Naive thymus-derived CD8-positive, alpha-beta T cell (primary cell): ENCODE measurements around the gene TMEM101. TPM values are rescaled to one million over a fixed set of nuclear protein-coding genes. Genes with fewer than 3 reads are reported as not detected.
"Not testable (repeated sequence)": the region's sequence is repeated elsewhere in the genome, so short reads cannot be mapped to it uniquely, and the experiment has no call there.

ENCODE experiments used
- ATAC-seq, 2 donors: fragments of 150-1000 bp; cut with Tn5 transposase in 1 of 2; sonication (Bioruptor Pico), chemical (Tn5 transposase) in 1 of 2; 1 replicate in 1 of 2; 2 replicates in 1 of 2; pipeline ENCODE4 v1.10.0; 2021; ENCODE audit warnings: mild to moderate bottlenecking in 2 of 2, moderate library complexity in 2 of 2
- POLR2A ChIA-PET: fragments of 350-600 bp; sonication (Branson Sonifier 250); formaldehyde crosslinking; loops from one replicate; lab custom pipeline; 2021; ENCODE audit warnings: antibody characterized with exemption; lab: Charles Lee
- DNase-seq, 10 donors: peaks; one replicate each; pipeline versions ENCODE4 v3.0.0 to v3.0.0-alpha.2; 2020 to 2022
- H3K27ac Mint-ChIP-seq, 10 donors: one replicate each; pipeline ENCODE4 v1.8.0; 2020 to 2022; ENCODE audit warnings: mild to moderate bottlenecking in 10 of 10, mixed read lengths in 10 of 10, moderate library complexity in 4 of 10, inconsistent platforms in 1 of 10
- H3K27me3 Mint-ChIP-seq, 5 donors: one replicate each; pipeline ENCODE4 v1.8.0; 2021 to 2022; ENCODE audit warnings: mixed read lengths in 5 of 5
- H3K36me3 Mint-ChIP-seq, 3 donors: one replicate each; pipeline ENCODE4 v1.8.0; 2020 to 2022; ENCODE audit warnings: mixed read lengths in 3 of 3, mild to moderate bottlenecking in 2 of 3, inconsistent platforms in 1 of 3
- H3K4me1 Mint-ChIP-seq, 4 donors: one replicate each; pipeline ENCODE4 v1.8.0; 2021 to 2022; ENCODE audit warnings: mixed read lengths in 4 of 4
- H3K4me3 Mint-ChIP-seq, 10 donors: one replicate each; pipeline ENCODE4 v1.8.0; 2020 to 2022; ENCODE audit warnings: mild to moderate bottlenecking in 10 of 10, mixed read lengths in 10 of 10, moderate library complexity in 6 of 10, inconsistent platforms in 1 of 10
- H3K9me3 Mint-ChIP-seq, 9 donors: one replicate each; pipeline ENCODE4 v1.8.0; 2020 to 2022; ENCODE audit warnings: mixed read lengths in 9 of 9, mild to moderate bottlenecking in 3 of 9, inconsistent platforms in 1 of 9, moderate library complexity in 1 of 9
- polyA plus RNA-seq, 3 donors: library from polyadenylated mRNA; unstranded; fragments of 300-500 nt; fragmentation: Illumina TruSeq; gene quantifications; one replicate each; pipeline ENCODE4 v1.2.3, GENCODE V29; 2021
- total RNA-seq, 8 experiments: library from RNA in 2 of 8; stranded (reverse) in 2 of 8; gene quantifications; one replicate each; pipeline ENCODE4 v1.2.3 and lab custom pipeline; 2021 to 2026

The TMEM101 gene
- total and polyA plus RNA-seq, 5 experiments from 2014 or later: 23.6 to 28.8 (median 27.1) TPM

DNA sequence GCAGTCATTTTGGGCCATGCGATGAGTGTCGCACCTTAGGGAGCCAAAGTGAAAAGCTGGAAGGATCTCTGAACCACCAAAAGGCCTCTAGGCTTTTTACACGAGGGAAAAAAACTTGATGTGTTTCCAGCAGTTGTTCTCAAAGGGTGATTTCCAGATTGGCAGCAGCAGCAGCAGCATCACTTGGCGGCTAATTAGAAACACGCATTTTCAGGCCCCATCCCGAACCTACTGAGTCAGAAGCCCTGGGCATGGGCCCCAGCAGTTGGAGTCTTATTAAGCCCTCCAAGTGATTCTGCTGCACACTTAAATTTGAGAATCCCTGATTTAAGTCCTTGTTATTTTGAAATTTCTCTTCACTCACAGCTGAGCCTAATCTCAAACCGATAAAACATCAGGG is 35.8 kb downstream of the TMEM101 start:
- ATAC-seq: no peak
- Mint-ChIP-seq H3K9me3 (no peaks in the 10 kb centered on the region), H3K27ac (no peak overlapping the region), H3K4me1 (peaks cover 0 to 3% (median 1%) of the 10 kb centered on the region in 4 donors), H3K36me3 (no peaks in the 10 kb centered on the region), H3K4me3 (no peak overlapping the region), H3K27me3 (peaks cover 10 to 41% (median 32%) of the 10 kb centered on the region in 5 donors)
- DNase-seq: no peak
- POLR2A ChIA-PET: no interaction called here

- H3K9me3 Mint-ChIP-seq: no peaks in the 10 kb centered on the region
- peaks cover 10 to 35% (median 31%) of the 10 kb centered on the region in 5 donors for H3K27me3 Mint-ChIP-seq
- no peak overlapping the region for H3K27ac Mint-ChIP-seq
- no peak for ATAC-seq
- H3K4me3 Mint-ChIP-seq: no peak overlapping the region
- H3K4me1 Mint-ChIP-seq: no peaks in the 10 kb centered on the region
- no peak for DNase-seq
- POLR2A ChIA-PET: no interaction called here
- no peaks in the 10 kb centered on the region for H3K36me3 Mint-ChIP-seq
Observed at GRCh38 chr17:43978078-43978477, 36.7 kb downstream of the TMEM101 start.

DNA sequence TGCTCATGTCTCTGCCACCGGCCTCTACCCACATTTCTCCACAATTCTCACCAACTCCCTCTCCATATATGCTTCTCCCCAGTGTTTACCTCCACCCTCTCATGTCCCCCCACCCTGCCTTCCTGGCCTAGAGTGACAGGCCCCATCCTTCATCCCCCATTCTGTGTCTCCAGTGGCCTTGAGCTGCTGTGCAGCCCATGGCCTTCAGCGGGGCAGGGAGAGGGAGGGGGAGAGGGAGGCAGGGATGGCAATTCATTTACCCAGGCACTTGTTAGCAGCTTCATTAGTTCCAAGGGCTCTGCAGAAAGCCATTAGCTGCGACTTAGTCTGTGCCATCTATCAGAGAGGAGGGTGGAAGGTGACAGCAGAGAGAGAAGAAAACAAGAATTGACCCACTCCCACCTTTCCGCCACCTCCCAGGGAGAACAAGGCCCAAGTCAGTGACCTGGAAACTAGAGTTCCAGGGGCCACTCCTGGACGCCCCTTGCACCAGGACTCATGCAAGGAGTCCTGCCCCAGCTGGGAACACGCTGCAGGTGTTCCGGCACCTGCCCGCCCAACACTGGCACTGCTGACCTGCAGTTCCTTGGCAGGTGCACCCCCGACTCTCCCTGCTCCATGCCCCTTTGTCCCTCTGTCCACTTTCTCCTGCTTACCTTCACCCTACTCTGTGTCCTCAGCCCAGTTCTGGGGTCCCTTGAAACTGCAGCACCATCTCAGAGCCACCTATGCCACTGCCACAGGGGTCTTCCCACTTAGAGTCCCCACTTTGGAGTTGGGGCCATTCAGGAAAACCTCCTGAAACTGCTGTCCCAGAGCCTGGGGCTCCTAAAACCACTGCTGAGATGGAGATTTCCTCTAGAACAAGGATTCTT is 37.6 kb downstream of the TMEM101 start:
- POLR2A ChIA-PET: no interaction called here
- peaks cover 6 to 26% (median 23%) of the 10 kb centered on the region in 5 donors for H3K27me3 Mint-ChIP-seq
- no peaks in the 10 kb centered on the region for H3K36me3 Mint-ChIP-seq
- H3K9me3 Mint-ChIP-seq: no peaks in the 10 kb centered on the region
- H3K4me3 Mint-ChIP-seq: no peak overlapping the region
- DNase-seq (no peak), ATAC-seq (no peak)
- no peaks in the 10 kb centered on the region for H3K4me1 Mint-ChIP-seq
- peak overlapping the region in 1 of 10 donors; percentile 2 for H3K27ac Mint-ChIP-seq

GRCh38 chr17:43975898-43976297 is 38.9 kb downstream of the TMEM101 start:
- DNase-seq (no peak), ATAC-seq (no peak)
- H3K4me3 Mint-ChIP-seq: no peak overlapping the region
- H3K36me3 Mint-ChIP-seq: no peaks in the 10 kb centered on the region
- peaks cover 2 to 7% (median 4%) of the 10 kb centered on the region in 4 donors for H3K4me1 Mint-ChIP-seq
- no peak overlapping the region for H3K27ac Mint-ChIP-seq
- peaks cover 0 to 16% (median 13%) of the 10 kb centered on the region in 5 donors for H3K27me3 Mint-ChIP-seq
- POLR2A ChIA-PET: no interaction called here
- H3K9me3 Mint-ChIP-seq: no peaks in the 10 kb centered on the region

DNA sequence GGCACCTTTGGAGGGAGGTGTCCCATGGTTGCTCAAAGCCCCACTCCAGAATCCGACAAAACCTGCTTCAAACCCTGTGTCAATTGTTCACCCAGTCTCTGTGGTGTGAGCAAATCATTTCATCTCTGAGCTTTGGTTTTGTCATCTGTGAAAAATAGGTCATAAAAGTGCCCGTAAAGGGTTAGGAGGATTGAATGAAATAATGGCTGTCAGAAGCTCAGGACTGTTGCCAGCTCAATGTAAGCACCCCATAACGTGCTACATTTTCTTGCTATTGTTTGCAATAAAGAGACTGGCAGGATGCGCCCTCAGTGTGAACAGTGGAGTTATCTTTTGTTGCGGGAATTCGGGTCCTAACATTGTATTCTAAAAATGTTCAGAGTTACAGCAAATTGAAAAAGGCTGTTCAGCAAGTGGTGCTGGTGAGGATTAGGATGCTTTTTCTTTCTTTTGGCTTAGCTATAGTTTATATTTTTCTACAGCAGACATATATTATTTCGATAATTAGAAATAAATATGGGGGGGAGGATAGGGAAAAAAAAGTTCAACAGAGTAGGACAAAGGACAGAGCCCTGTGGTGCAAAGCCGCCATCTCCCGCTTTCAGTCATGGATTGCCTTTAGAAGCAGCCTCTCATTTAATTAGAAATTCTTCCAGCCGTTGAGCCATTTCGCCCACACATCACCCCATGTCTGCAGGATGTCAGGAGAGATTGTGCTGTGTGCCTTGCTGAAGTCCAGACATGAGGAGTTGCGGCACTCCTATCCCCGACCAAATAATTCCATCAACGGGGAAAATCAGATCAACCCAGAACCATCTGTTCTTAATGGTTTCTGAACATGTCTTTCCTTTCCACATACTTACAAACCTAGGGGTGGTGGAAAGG is 40.1 kb downstream of the TMEM101 start:
- H3K4me3 Mint-ChIP-seq: no peak overlapping the region
- peak overlapping the region in 1 of 10 donors; percentile 29 for H3K27ac Mint-ChIP-seq
- H3K4me1 Mint-ChIP-seq: peaks cover 2 to 7% (median 4%) of the 10 kb centered on the region in 4 donors
- no peaks in the 10 kb centered on the region for H3K36me3 Mint-ChIP-seq
- DNase-seq (no peak), ATAC-seq (no peak)
- no peaks in the 10 kb centered on the region for H3K9me3 Mint-ChIP-seq
- H3K27me3 Mint-ChIP-seq: peaks cover 0 to 13% (median 11%) of the 10 kb centered on the region in 5 donors
- POLR2A ChIA-PET: no interaction called here

DNA sequence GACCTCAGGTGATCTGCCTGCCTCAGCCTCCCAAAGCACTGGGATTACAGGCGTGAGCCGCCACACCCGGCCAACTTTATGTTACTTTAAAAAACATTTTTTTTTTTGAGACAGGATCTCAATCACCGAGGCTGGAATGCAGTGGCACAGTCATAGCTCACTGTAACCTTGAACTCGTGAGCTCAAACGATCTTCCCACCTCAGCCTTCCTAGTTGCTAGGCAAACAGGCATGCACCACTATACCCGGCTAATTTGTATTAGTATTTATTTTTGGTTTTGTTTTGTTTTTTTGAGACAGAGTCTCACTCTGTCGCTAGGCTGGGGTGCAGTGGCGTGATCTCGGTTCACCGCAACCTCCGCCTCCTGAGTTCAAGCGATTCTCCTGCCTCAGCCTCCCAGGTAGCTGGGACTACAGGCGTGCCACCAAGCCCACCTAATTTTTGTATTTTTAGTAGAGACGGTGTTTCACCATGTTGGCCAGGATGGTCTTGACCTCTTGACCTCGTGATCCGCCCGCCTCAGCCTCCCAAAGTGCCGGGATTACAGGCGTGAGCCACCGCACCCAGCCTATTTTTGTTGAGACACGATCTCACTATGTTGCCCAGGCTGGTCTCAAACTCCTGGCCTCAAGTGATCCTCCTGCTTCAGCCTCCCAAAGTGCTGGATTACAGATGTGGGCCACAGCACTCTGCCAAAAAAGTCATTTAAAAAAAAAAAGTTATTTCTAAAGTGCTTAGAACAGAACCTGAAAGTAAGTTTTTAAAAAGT is 42.1 kb downstream of the TMEM101 start:
- H3K4me1 Mint-ChIP-seq, H3K27ac Mint-ChIP-seq, H3K9me3 Mint-ChIP-seq, DNase-seq, H3K36me3 Mint-ChIP-seq, POLR2A ChIA-PET, ATAC-seq, H3K4me3 Mint-ChIP-seq: not testable (repeated sequence)
- peaks cover 0 to 11% (median 3%) of the 10 kb centered on the region in 5 donors for H3K27me3 Mint-ChIP-seq

DNA sequence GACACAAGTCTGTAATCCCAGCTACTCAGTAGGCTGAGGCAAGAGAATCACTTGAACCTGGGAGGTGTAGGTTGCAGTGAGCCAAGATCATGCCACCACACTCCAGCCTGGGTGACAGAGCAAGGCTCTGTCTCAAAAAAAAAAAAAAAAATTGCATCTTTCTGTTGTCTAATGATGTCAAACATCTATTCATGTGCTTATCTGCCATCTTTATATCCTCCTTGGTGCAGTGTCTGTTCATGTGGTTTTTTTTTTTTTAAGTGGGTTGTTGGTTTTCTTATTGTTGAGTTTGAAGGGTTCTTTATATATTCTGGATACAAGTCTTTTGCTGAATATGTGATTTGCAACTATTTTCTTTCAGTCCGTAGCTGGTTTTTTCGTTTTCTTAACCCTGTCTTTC is 43.3 kb downstream of the TMEM101 start:
- peak in 1 of 2 donors; percentile 81 for ATAC-seq
- POLR2A ChIA-PET, H3K27ac Mint-ChIP-seq, H3K4me3 Mint-ChIP-seq, H3K36me3 Mint-ChIP-seq, H3K4me1 Mint-ChIP-seq, H3K9me3 Mint-ChIP-seq: not testable (repeated sequence)
- DNase-seq: peak in 2 of 10 donors; percentile 7 to 14
- H3K27me3 Mint-ChIP-seq: peaks cover 0 to 12% (median 3%) of the 10 kb centered on the region in 5 donors

- ATAC-seq (no peak), DNase-seq (no peak)
- Mint-ChIP-seq H3K4me3 (no peak overlapping the region), H3K36me3 (no peaks in the 10 kb centered on the region), H3K9me3 (no peaks in the 10 kb centered on the region), H3K27ac (no peak overlapping the region), H3K4me1 (peaks cover 2 to 7% (median 4%) of the 10 kb centered on the region in 4 donors), H3K27me3 (peaks cover 0 to 14% (median 3%) of the 10 kb centered on the region in 5 donors)
- POLR2A ChIA-PET: interaction anchor here (0.6 kb wide), 1 partner anchor 12 kb away, joined by 3 read pairs; no protein-coding TSS in a partner anchor
Observed at GRCh38 chr17:43970366-43970765, 44.4 kb downstream of the TMEM101 start.

DNA sequence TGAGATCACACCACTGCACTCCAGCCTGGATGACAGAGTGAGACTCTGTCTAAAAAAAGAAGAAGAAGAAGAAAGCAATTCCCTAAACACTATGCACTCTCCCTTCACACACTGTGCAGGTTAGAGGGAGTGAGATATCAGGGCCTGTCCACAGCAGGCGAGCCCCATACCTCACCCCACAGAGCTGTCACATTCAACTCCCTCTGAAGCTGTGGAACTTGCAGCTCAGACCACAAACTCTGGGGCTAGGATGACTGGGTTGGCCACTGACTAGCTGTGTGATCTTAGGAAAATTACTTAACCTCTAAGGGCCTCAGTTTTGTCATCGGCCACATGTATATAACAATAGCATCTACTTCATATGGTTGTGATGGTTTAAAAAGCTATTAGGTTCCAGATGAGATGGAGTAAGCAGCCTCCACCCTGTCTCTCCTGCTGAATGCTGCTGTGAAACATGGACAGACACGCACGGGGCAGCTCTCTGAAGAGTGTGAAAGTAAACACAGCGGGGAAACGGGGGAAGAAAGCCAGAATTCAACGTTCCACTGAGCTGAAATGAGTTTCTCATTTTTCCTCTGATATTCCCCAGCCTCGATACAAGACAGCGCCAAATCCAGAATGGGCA is 47.4 kb downstream of the TMEM101 start:
- DNase-seq (no peak), ATAC-seq (no peak)
- Mint-ChIP-seq H3K9me3 (no peaks in the 10 kb centered on the region), H3K36me3 (no peaks in the 10 kb centered on the region), H3K27ac (no peak overlapping the region), H3K4me3 (no peak overlapping the region), H3K27me3 (peaks cover 1 to 9% (median 3%) of the 10 kb centered on the region in 5 donors), H3K4me1 (peaks cover 2 to 7% (median 4%) of the 10 kb centered on the region in 4 donors)
- POLR2A ChIA-PET: no interaction called here

DNA sequence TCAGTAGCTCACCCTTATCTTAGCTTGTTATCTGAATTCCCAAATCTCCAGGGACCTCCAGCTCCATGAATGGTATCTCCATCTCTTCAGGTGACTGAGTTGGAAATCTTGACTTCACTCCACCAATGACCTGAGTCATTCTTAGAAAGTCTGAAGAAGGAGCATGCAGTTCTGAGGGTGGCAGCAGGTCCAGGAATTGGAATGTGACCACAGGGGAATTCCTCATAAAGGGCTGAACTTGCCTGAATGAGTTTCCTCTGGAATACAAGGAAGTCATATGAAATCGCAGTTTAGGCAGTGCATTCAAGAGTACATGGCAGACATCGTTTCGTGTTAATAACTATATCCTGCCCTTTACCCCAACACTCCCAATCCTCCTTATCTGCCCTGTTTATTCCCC is 48.5 kb downstream of the TMEM101 start:
- H3K9me3 Mint-ChIP-seq: no peaks in the 10 kb centered on the region
- peaks cover 3 to 16% (median 7%) of the 10 kb centered on the region in 5 donors for H3K27me3 Mint-ChIP-seq
- H3K4me1 Mint-ChIP-seq: peaks cover 0 to 1% (median 0%) of the 10 kb centered on the region in 4 donors
- no peak for DNase-seq
- no peak overlapping the region for H3K4me3 Mint-ChIP-seq
- H3K27ac Mint-ChIP-seq: no peak overlapping the region
- H3K36me3 Mint-ChIP-seq: no peaks in the 10 kb centered on the region
- POLR2A ChIA-PET: no interaction called here
- no peak for ATAC-seq

- Mint-ChIP-seq H3K27me3 (peaks cover 3 to 16% (median 9%) of the 10 kb centered on the region in 5 donors), H3K27ac (peak overlapping the region in 1 of 10 donors; percentile 70), H3K4me3 (no peak overlapping the region), H3K4me1 (no peaks in the 10 kb centered on the region), H3K9me3 (no peaks in the 10 kb centered on the region), H3K36me3 (no peaks in the 10 kb centered on the region)
- ATAC-seq (no peak), DNase-seq (no peak)
- POLR2A ChIA-PET: no interaction called here
Observed at GRCh38 chr17:43962479-43962878, 52.3 kb downstream of the TMEM101 start.

DNA sequence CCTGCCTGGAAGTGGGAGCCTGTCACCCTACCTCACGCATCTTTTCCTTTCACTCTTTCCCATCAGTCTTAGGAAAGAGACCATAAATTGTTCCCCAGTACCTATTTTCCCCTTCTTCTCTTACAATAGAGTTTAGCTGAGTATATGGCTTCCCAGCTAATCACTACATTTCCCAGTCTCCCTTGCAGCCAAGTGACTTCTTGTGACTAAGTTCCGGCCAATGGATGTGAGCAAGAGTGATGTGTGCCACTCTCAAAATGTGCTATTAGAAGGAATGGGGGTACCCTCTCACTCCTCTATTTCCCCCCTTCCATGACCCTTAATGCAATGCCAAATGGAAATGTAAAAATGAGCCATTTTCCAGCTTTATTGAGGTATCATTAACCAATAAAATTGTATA is 52.8 kb downstream of the TMEM101 start:
- H3K9me3 Mint-ChIP-seq: no peaks in the 10 kb centered on the region
- ATAC-seq (no peak), DNase-seq (no peak)
- H3K4me3 Mint-ChIP-seq: no peak overlapping the region
- POLR2A ChIA-PET: no interaction called here
- peak overlapping the region in 1 of 10 donors; percentile 11 for H3K27ac Mint-ChIP-seq
- no peaks in the 10 kb centered on the region for H3K4me1 Mint-ChIP-seq
- H3K27me3 Mint-ChIP-seq: peaks cover 3 to 16% (median 9%) of the 10 kb centered on the region in 5 donors
- H3K36me3 Mint-ChIP-seq: no peaks in the 10 kb centered on the region
